Inferior parietal cortex (tissue), 1 donor: ENCODE data around the gene IL11.
A peak's percentile ranks its signal among the peaks of the same experiment; 100 is the strongest.

Experiments used
- DNase-seq: peaks from one replicate; pipeline ENCODE4 v3.0.0-alpha.2; 2016; ENCODE audit errors: extremely low spot score

IL11 gene

GRCh38 chr19:55391191-55391670, 21.0 kb upstream of the IL11 start:
- no peak for DNase-seq

- no peak for DNase-seq
Measured at GRCh38 chr19:55390461-55390880, 20.2 kb upstream of the IL11 start.

GRCh38 chr19:55389386-55390317, 19.4 kb upstream of the IL11 start:
- no peak for DNase-seq

GRCh38 chr19:55387736-55388497, 17.7 kb upstream of the IL11 start:
- no peak for DNase-seq

GRCh38 chr19:55386493-55386971, 16.3 kb upstream of the IL11 start:
- no peak for DNase-seq

DNA sequence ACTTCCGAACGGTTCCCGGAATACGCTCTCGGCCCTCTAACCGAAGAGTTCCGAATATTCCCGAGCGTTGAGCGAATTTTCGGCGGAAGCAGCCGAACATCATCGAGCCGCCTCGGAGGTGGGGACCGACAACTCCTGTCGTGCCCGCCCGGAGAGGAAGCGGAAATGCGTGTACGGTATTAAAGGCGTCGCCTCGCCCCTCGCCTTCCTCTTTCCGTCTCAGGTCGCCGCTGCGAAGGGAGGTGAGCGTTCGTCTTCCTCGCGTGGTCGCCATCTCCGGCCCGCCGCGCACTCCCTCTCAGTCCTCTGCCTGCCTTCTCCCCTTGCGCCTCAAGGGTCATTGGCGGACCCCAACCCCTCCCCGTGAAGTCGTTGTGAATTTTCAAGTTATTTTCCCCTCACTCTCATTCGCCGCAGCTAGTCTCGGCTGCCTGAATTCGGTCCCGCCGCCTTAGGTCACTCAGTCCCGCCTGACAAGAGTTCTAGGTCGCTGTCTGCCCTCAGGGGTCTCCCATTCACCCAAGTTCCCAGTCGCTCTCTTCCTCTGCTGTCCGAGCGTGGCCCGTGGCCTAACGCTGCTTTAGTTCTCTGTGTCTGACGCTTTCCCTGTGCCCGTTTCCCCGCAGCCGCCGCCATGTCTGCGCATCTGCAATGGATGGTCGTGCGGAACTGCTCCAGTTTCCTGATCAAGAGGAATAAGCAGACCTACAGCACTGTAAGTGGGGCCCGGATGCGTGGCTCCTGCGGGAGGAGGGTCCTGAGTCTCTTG, 15.6 kb upstream of the IL11 start, which contains the start of gene RPL28:
TSS of gene RPL28 (plus strand) at position 209 of the 769 bp plus-strand sequence. CDS start at position 635, 426 bp downstream.
- peak; percentile 100 for DNase-seq

GRCh38 chr19:55384920-55385723, 14.9 kb upstream of the IL11 start:
- DNase-seq: peak; percentile 97

GRCh38 chr19:55384131-55384919, 14.1 kb upstream of the IL11 start, which contains the start of gene TMEM238:
TMEM238 (minus strand) TSS chr19:55384292; CDS start chr19:55384259, 33 bp downstream.
- DNase-seq: no peak

DNA sequence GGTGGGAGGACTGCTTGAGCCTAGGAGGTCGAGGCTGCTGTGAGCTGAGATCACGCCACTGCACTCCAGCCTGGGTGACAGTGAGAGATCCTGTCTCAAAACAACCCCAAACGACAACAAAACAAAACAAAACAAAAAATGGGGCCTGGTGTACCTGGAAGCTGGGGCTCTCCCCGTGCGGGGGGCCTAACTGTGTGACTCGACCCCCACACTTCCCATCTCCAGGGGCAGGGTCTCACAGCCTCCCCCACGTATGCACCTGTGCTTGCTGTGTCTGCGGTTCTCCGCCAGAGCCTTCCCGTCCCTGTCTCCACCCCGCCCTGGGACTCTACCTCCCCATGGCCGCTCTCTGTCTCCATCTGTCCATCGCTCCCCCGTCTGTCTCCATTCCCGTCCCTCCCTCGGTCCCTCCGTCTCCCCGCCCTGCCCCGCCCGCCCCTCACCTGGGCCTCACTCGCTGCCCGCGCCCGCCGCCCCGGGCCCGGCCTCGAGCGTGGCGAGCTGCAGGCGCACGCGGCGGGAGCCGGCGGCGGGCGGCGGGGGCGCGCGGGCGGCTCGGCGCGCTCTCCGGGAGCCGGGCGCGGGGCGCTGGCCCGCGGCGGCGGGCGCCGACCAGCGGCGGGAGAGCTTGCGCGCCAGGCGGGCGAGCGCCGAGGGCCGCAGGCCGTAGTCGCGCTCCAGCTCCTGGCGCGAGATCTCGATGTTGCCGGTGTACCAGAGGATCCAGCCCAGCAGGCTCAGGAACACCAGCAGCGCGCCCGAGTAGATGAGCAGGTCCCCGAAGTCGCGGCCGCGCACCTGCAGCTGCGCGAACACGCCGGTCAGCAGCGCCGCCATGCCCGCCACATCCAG, 13.2 kb upstream of the IL11 start:
- peak; percentile 54 for DNase-seq

- DNase-seq: no peak
Measured at GRCh38 chr19:55382522-55383054, 12.3 kb upstream of the IL11 start.

DNA sequence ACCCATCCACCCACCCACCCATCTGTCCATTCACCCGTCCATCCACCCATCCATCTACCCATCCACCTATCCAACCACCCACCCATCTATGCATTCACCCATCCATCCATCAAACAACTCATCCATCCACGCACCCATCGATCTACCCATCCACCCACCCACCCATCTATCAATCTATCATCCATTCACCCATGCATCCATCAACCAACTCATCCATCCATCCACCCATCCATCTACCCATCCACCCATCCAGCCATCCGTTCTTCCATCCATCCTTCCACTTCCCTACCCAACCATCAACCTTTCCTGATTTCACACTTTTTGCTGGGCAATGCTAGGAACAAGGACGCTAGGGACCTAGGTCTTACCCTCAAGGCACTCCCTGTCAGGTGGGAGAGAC, 11.8 kb upstream of the IL11 start:
- DNase-seq: no peak

DNA sequence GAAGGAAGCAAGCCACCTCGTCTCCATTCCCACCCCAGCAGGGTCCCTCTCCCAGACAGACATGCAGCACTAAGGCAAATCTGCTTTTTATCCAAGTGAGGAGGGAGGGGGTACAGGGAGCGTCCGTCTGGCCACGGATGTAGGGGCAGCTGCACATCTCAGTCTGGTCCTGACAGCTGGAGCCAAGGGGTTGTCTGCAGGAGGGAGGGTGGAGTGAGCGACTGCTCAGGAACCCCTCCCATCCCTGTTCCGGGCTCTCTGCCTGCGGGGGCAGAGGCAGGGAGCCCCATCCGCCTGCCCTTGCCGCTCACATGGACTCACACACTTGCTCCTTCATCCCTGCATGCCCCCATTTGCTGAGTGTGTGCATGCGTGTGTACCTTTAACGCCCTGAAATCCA, 8.9 kb upstream of the IL11 start:
- DNase-seq: no peak

DNA sequence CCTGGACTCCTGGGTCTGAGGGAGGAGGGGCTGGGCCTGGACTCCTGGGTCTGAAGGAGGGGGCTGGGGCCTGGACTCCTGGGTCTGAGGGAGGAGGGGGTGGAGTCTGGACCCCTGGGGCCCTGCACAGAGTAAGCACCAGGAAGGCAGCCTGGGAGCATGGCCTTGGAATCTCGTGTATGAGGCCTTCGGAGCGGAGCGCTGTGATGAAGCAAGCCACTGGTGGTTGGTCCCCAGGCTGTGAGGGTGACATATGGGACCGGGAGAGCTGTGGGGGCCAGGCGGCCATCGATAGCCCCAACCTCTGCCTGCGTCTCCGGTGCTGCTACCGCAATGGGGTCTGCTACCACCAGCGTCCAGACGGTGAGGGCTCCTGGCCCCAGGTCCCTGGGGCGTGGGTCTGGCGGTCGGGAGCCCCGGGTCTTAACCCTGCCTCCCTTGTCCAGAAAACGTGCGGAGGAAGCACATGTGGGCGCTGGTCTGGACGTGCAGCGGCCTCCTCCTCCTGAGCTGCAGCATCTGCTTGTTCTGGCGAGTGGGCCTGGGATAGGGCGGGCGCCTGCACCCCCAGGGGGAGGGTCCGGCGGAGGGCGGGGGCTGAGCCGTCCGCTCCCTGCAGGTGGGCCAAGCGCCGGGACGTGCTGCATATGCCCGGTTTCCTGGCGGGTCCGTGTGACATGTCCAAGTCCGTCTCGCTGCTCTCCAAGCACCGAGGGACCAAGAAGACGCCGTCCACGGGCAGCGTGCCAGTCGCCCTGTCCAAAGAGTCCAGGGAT, 7.3 kb upstream of the IL11 start:
- DNase-seq: no peak

GRCh38 chr19:55376241-55376933, 6.1 kb upstream of the IL11 start, which contains the start of gene TMEM190:
TMEM190 (plus strand) TSS chr19:55376826; CDS start chr19:55376854, 28 bp downstream.
- no peak for DNase-seq

GRCh38 chr19:55373993-55374757, 3.9 kb upstream of the IL11 start:
- DNase-seq: no peak

DNA sequence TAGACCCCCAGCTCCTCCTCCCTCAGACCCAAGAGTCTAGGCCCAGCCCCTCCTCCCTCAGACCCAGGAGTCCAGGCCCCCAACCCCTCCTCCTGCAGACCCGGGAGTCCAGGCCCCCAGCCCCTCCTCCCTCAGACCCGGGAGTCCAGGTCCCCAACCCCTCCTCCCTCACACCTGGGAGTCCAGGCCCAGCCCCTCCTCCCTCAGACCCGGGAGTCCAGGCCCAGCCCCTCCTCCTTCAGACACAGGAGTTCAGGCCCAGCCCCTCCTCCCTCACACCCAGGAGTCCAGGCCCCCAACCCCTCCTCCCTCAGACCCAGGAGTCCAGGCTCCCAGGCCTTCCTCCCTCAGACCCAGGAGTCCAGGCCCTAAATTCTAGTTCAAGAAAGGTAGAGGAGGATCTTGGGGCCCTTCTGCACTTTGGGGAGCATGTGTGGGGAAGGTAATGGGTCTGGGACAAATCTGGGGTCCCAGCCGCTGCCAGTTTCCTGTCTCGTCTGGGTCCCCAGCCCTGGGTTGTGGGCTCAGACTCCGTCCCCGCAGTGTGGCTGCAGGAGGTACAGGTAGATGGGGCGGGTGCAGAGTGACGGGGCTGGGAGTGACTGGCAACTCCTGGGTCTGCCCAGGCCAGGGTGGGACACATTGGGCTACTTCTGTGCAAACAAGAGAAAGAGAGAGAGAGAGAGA, 3.2 kb upstream of the IL11 start:
- no peak for DNase-seq
